Ovary (tissue), 9 donors: ENCODE measurements around the gene FBN1. TPM values are rescaled to one million over a fixed set of nuclear protein-coding genes. Genes with fewer than 3 reads are reported as not detected.

ENCODE experiments used
- DNase-seq, 5 donors: peaks; one replicate each; pipeline ENCODE4 v3.0.0-alpha.2; 2019 to 2020
- H3K27ac ChIP-seq, 2 donors: fragments of 200-600 bp; one replicate each; pipeline versions ENCODE4 v1.5.1 to v1.8.0; 2019 to 2022
- H3K27me3 ChIP-seq: fragments of 200-600 bp; one replicate; pipeline ENCODE4 v1.8.0; 2022
- H3K36me3 ChIP-seq: fragments of 200-600 bp; sonication (generic); one replicate; pipeline ENCODE4 v1.5.1; 2019
- H3K4me1 ChIP-seq: one replicate; pipeline ENCODE4 v1.8.1; 2013; ENCODE audit warnings: mild to moderate bottlenecking, moderate library complexity; ENCODE audit not compliant: insufficient read depth
- H3K4me3 ChIP-seq: fragments of 200-600 bp; sonication (generic); one replicate; pipeline ENCODE4 v1.5.1; 2017
- H3K9me3 ChIP-seq, 2 donors: fragments of 200-600 bp in 1 of 2; sonication (generic) in 1 of 2; one replicate each; pipeline versions ENCODE4 v1.5.1 to v1.8.1; 2013 to 2019; ENCODE audit warnings: mild to moderate bottlenecking in 1 of 2, moderate library complexity in 1 of 2
- CTCF ChIP-seq, 3 donors: fragments of 450-650 bp in 2 of 3; fragments of 200-600 bp in 1 of 3; IDR thresholded peaks; one replicate each; pipeline versions ENCODE4 v1.5.1 to v1.8.0; 2016 to 2022; ENCODE audit warnings: antibody characterized with exemption in 3 of 3, mild to moderate bottlenecking in 1 of 3
- EP300 ChIP-seq: sonication (generic); formaldehyde crosslinking; IDR thresholded peaks from one replicate; pipeline ENCODE4 v1.6.1; 2017; ENCODE audit warnings: antibody characterized with exemption
- POLR2A ChIP-seq: fragments of 450-650 bp; IDR thresholded peaks from one replicate; pipeline ENCODE4 v1.6.1; 2017; ENCODE audit warnings: antibody characterized with exemption, mild to moderate bottlenecking, moderate library complexity
- WGBS, 3 donors: extraction: QIAGEN DNeasy Blood & Tissue Kit in 1 of 3; methylation state at CpG; one replicate each; pipeline versions ENCODE4 v1.1.5 to v1.1.7; 2013 to 2017; 5-methylcytosine and 5-hydroxymethylcytosine counted together
- intact Hi-C, 4 donors: fragments of 100-400 bp; cut with DNase I; formaldehyde crosslinking; loops; one replicate each; pipeline versions ENCODE4 v1.11.0 to v1.15.1; 2022 to 2023
- polyA plus RNA-seq, 2 donors: library from polyadenylated mRNA; stranded (reverse); fragments of 200-250 nt in 1 of 2; fragments of 350-450 nt in 1 of 2; fragmentation: Illumina TruSeq in 1 of 2; extraction: RNeasy Lipid Tissue Mini Kit (QIAGEN cat#74804) in 1 of 2; gene quantifications; one replicate each; pipeline ENCODE4 v1.2.3, GENCODE V29; 2013 to 2014
- total RNA-seq, 7 donors: library from RNA; depleted of rRNA in 2 of 7; stranded (reverse); fragments of >200 nt in 2 of 7; fragmentation: NEBNext Ultra II Directional in 3 of 7; extraction: Animal tissue kit (Norgen Biotek cat#: 25700) in 3 of 7; gene quantifications; one replicate each; pipeline versions ENCODE4 v1.1.0 to v1.2.4, GENCODE V29; 2016 to 2023
- donor health status: DM: no; HTN: no; CAD: no; lungs with moderate emphysema.
- donor health status: DM: no; HTN: no; CAD: no.
- donor health status: Bipolar disorder and iron deficiency.
- donor health status: DM: yes; HTN: yes; CAD: no.
- donor health status: DM: no; HTN: no; CAD: no.
- donor health status: DM: yes; HTN: yes; CAD: no.

Gene FBN1
- total and polyA plus RNA-seq, 9 donors = 62.5 to 159 (median 97.4) TPM

GRCh38 chr15:48678851-48679250 is 33.3 kb upstream of the FBN1 start:
- no peaks in the 10 kb centered on the region for H3K9me3 ChIP-seq
- no peak overlapping the region for H3K4me3 ChIP-seq
- TF ChIP-seq EP300 = no peak
- no peak overlapping the region for H3K27ac ChIP-seq
- intact Hi-C loops = no loop called here
- no peaks in the 10 kb centered on the region for H3K36me3 ChIP-seq
- DNase-seq = no peak
- no peaks in the 10 kb centered on the region for H3K4me1 ChIP-seq
- no peaks in the 10 kb centered on the region for H3K27me3 ChIP-seq
- WGBS, 3 donors = 91 to 97% (median 93%) methylated on average over 7 of the region's 7 CpGs

- TF ChIP-seq CTCF (IDR thresholded peaks at IDR 0.05) (no peak), EP300 (no peak), POLR2A (no peak)
- no peak for DNase-seq
- no peak overlapping the region for H3K27ac ChIP-seq
- no peak overlapping the region for H3K4me3 ChIP-seq
- H3K4me1 ChIP-seq = no peaks in the 10 kb centered on the region
- intact Hi-C loops = no loop called here
- no peaks in the 10 kb centered on the region for H3K9me3 ChIP-seq
- 87 to 95% (median 90%) methylated on average over 2 of the region's 2 CpGs for WGBS, 3 donors
- no peaks in the 10 kb centered on the region for H3K36me3 ChIP-seq
- H3K27me3 ChIP-seq = no peaks in the 10 kb centered on the region
These were observed 32.3 kb upstream of the FBN1 start for GRCh38 chr15:48677821-48678220.

- H3K9me3 ChIP-seq = no peaks in the 10 kb centered on the region
- H3K4me3 ChIP-seq = no peak overlapping the region
- no peaks in the 10 kb centered on the region for H3K36me3 ChIP-seq
- no peaks in the 10 kb centered on the region for H3K4me1 ChIP-seq
- WGBS, 3 donors = 93 to 95% (median 94%) methylated on average over 4 of the region's 4 CpGs
- no peaks in the 10 kb centered on the region for H3K27me3 ChIP-seq
- H3K27ac ChIP-seq = no peak overlapping the region
- intact Hi-C loops = no loop called here
- TF ChIP-seq EP300 = no peak
- no peak for TF ChIP-seq CTCF (IDR thresholded peaks at IDR 0.05)
- no peak for TF ChIP-seq POLR2A
- DNase-seq = no peak
These were observed 29.9 kb upstream of the FBN1 start for GRCh38 chr15:48675436-48675835.

- H3K9me3 ChIP-seq = no peaks in the 10 kb centered on the region
- DNase-seq = no peak
- 32 to 69% (median 38%) methylated on average over 3 of the region's 3 CpGs for WGBS, 3 donors
- H3K4me3 ChIP-seq = no peak overlapping the region
- intact Hi-C loops = no loop called here
- no peaks in the 10 kb centered on the region for H3K36me3 ChIP-seq
- H3K27ac ChIP-seq = no peak overlapping the region
- no peaks in the 10 kb centered on the region for H3K27me3 ChIP-seq
- TF ChIP-seq CTCF (IDR thresholded peaks at IDR 0.05) (no peak), POLR2A (no peak), EP300 (no peak)
- H3K4me1 ChIP-seq = no peaks in the 10 kb centered on the region
These were observed 29.4 kb upstream of the FBN1 start for GRCh38 chr15:48674876-48675275.

GRCh38 chr15:48672206-48672605 is 26.7 kb upstream of the FBN1 start:
- Histone ChIP-seq H3K36me3 (no peaks in the 10 kb centered on the region), H3K27me3 (no peaks in the 10 kb centered on the region), H3K4me1 (no peaks in the 10 kb centered on the region), H3K4me3 (no peak overlapping the region), H3K9me3 (no peaks in the 10 kb centered on the region), H3K27ac (no peak overlapping the region)
- DNase-seq = no peak
- WGBS, 3 donors = 56 to 62% (median 61%) methylated on average over 6 of the region's 6 CpGs
- TF ChIP-seq POLR2A = no peak
- no peak for TF ChIP-seq EP300
- TF ChIP-seq CTCF (IDR thresholded peaks at IDR 0.05) = no peak
- intact Hi-C loops = no loop called here
